GM12801 (cell line): Measurements from ENCODE around the gene ZNF491.

Source experiments
- CTCF ChIP-seq: IDR thresholded peaks from one replicate; pipeline ENCODE4 v1.5.1; 2011; ENCODE audit warnings: control low read depth; ENCODE audit not compliant: insufficient read length; ENCODE audit errors: extremely low read depth

The ZNF491 gene

GRCh38 chr19:11814029-11814699 lies 15.8 kb downstream of the ZNF491 start, which contains the start of gene ZNF440:
ZNF440 (plus strand) TSS chr19:11814273; CDS start chr19:11814448, 175 bp downstream.
- TF ChIP-seq CTCF, result no peak

GRCh38 chr19:11814700-11815035 lies 16.3 kb downstream of the ZNF491 start:
- no peak for TF ChIP-seq CTCF

- no peak for TF ChIP-seq CTCF
These were observed 23.3 kb downstream of the ZNF491 start for GRCh38 chr19:11821474-11822109.

- no peak for TF ChIP-seq CTCF
These were observed 34.1 kb downstream of the ZNF491 start for GRCh38 chr19:11832253-11832912.

- TF ChIP-seq CTCF, result no peak
These were observed 35.2 kb downstream of the ZNF491 start for GRCh38 chr19:11833541-11833940.

- TF ChIP-seq CTCF, result no peak
These were observed 45.4 kb downstream of the ZNF491 start for GRCh38 chr19:11843722-11844121.

- TF ChIP-seq CTCF, result no peak
These were observed 49.9 kb downstream of the ZNF491 start for GRCh38 chr19:11848200-11848593.
